Endothelial cell (in vitro differentiated cells): ENCODE measurements around the gene MYO18B. TPM values are rescaled to one million over a fixed set of nuclear protein-coding genes. Genes with fewer than 3 reads are reported as not detected.

ENCODE experiments used
- DNase-seq: peaks from one replicate; pipeline ENCODE4 v3.0.0; 2021; ENCODE audit warnings: low spot score
- H3K27ac Mint-ChIP-seq: one replicate; pipeline ENCODE4 v1.8.0; 2021; ENCODE audit warnings: mixed read lengths, inconsistent platforms; ENCODE audit not compliant: unreplicated experiment
- H3K27me3 Mint-ChIP-seq: one replicate; pipeline ENCODE4 v1.8.0; 2021; ENCODE audit warnings: mild to moderate bottlenecking, moderate library complexity, mixed read lengths, inconsistent platforms; ENCODE audit not compliant: unreplicated experiment
- H3K36me3 Mint-ChIP-seq: one replicate; pipeline ENCODE4 v1.8.0; 2021; ENCODE audit warnings: mild to moderate bottlenecking, low read depth, mixed read lengths, inconsistent platforms; ENCODE audit not compliant: unreplicated experiment
- H3K4me1 Mint-ChIP-seq: one replicate; pipeline ENCODE4 v1.8.0; 2021; ENCODE audit warnings: mild to moderate bottlenecking, mixed read lengths, inconsistent platforms; ENCODE audit not compliant: unreplicated experiment
- H3K4me3 Mint-ChIP-seq: one replicate; pipeline ENCODE4 v1.8.0; 2021; ENCODE audit warnings: mild to moderate bottlenecking, mixed read lengths, inconsistent platforms; ENCODE audit not compliant: unreplicated experiment
- H3K9me3 Mint-ChIP-seq: one replicate; pipeline ENCODE4 v1.8.0; 2021; ENCODE audit warnings: mixed read lengths, inconsistent platforms; ENCODE audit not compliant: unreplicated experiment
- total RNA-seq: library from RNA; stranded (reverse); fragmentation: NEBNext Ultra II Directional; extraction: Animal tissue kit (Norgen Biotek cat#: 25700); gene quantifications from one replicate; pipeline ENCODE4 v1.2.1, GENCODE V29; 2021; ENCODE audit not compliant: unreplicated experiment
- TF ChIP-seq, protein P1 (sequence below): fragments of 200-600 bp; sonication (generic); IDR thresholded peaks from one replicate; pipeline ENCODE4 v1.5.0; 2021; ENCODE audit warnings: antibody characterized with exemption; ENCODE audit not compliant: unreplicated experiment

The MYO18B gene
- total RNA-seq, 1 donor from 2014 or later = not detected

DNA sequence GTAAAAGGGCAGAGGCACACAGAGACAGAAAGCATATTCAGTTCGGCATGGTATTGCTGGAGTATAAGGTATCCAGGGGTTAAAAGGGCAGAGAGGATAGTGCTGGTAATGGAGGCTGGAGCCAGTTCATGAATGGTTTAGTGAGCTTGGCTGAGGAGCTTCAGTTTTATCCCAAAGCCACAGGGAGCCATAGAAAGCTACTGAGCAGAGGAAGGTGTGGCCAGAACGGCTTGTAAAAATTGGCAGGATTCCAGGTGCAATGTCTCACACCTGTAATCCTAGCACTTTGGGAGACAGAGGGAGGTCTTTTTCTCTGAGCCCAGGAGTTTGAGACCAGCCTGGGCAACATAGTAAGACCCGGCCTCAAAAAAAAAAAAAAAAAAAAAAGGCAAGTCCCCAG is 186.1 kb downstream of the MYO18B start:
- DNase-seq = no peak
- no peak overlapping the region for H3K4me3 Mint-ChIP-seq
- no peak overlapping the region for H3K27ac Mint-ChIP-seq
- H3K9me3 Mint-ChIP-seq = no peaks in the 10 kb centered on the region
- peaks cover 3% of the 10 kb centered on the region for H3K27me3 Mint-ChIP-seq
- H3K4me1 Mint-ChIP-seq = no peaks in the 10 kb centered on the region
- TF ChIP-seq, protein P1, sequence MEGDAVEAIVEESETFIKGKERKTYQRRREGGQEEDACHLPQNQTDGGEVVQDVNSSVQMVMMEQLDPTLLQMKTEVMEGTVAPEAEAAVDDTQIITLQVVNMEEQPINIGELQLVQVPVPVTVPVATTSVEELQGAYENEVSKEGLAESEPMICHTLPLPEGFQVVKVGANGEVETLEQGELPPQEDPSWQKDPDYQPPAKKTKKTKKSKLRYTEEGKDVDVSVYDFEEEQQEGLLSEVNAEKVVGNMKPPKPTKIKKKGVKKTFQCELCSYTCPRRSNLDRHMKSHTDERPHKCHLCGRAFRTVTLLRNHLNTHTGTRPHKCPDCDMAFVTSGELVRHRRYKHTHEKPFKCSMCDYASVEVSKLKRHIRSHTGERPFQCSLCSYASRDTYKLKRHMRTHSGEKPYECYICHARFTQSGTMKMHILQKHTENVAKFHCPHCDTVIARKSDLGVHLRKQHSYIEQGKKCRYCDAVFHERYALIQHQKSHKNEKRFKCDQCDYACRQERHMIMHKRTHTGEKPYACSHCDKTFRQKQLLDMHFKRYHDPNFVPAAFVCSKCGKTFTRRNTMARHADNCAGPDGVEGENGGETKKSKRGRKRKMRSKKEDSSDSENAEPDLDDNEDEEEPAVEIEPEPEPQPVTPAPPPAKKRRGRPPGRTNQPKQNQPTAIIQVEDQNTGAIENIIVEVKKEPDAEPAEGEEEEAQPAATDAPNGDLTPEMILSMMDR = no peak
- no peaks in the 10 kb centered on the region for H3K36me3 Mint-ChIP-seq

DNA sequence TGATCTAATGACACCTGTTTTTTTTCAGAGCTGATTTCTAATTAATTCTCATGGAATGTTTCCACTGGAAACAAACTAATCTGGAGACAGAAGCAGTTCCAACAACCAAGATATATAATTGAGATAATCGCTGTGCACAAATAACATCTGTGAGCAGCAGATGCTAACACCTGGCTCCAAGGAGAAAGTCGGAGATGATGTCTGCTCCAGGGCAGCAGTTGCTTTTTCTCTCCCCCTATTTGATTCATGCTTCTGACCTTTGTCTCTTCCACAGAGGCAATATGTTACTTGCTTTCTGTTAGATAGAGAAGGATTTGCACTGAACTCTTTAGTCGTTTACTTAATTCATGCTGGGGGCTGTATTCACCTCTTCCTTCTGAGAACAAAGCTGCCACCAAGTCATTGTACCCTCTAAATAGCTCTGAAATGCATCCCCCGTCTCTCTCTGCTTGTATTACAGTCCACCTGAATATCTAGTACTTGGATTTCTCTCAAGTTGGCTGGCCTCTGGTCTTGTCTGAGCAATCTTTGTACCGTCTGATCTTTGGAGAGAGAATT is 187.4 kb downstream of the MYO18B start:
- Mint-ChIP-seq H3K36me3 (no peaks in the 10 kb centered on the region), H3K27ac (no peak overlapping the region), H3K27me3 (no peaks in the 10 kb centered on the region), H3K9me3 (no peaks in the 10 kb centered on the region), H3K4me1 (no peaks in the 10 kb centered on the region), H3K4me3 (no peak overlapping the region)
- DNase-seq = no peak
- TF ChIP-seq, protein P1 = no peak

DNA sequence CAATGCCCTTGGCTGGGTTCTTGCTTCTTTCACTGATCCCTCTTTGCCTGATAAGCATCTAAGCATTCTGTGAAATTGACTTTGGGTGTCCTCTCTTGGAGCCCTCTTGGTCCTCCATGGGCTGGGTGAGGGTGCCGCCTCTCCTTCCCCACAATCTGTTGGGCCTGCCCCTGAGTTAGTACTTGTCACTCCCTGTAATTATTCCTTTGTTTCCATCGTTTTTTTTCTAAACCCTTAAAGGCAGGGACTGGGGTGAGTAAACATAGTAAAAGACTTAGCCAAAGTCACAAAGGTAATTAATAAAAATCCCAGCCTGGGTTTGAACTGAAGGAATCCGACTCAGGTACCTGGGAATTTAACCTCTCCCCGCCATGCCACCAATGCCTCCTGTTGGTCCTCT is 188.1 kb downstream of the MYO18B start:
- Mint-ChIP-seq H3K27me3 (no peaks in the 10 kb centered on the region), H3K36me3 (no peaks in the 10 kb centered on the region), H3K4me1 (peaks cover 2% of the 10 kb centered on the region), H3K27ac (no peak overlapping the region), H3K4me3 (no peak overlapping the region), H3K9me3 (no peaks in the 10 kb centered on the region)
- TF ChIP-seq, protein P1 = no peak
- no peak for DNase-seq

DNA sequence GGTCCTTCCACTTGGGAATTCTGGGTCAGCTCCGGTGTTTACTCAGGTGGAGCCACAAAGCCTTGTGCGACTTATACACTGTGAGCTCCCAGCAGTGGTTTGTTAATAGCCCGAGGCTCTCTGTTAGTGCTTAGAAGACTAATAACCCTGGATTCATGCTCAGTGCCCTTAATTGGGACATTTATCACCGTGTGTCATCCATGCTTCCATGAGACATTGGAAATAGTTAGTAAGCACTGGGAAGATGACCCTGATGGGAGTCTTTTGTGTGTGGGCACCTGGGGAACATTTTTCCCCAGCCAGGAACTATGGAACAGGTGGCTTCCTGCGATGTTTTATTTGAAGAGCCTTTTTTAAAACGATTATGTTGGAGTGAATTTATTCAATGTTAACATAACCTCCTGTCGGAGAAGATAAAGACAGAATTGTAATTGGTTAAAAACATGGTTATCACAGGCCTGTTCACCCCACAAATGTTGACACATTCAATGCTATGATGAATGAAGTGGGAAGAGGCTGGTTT is 188.9 kb downstream of the MYO18B start:
- Mint-ChIP-seq H3K36me3 (no peaks in the 10 kb centered on the region), H3K4me1 (peaks cover 5% of the 10 kb centered on the region), H3K4me3 (no peak overlapping the region), H3K27ac (no peak overlapping the region), H3K9me3 (no peaks in the 10 kb centered on the region), H3K27me3 (no peaks in the 10 kb centered on the region)
- TF ChIP-seq, protein P1 = no peak
- no peak for DNase-seq

DNA sequence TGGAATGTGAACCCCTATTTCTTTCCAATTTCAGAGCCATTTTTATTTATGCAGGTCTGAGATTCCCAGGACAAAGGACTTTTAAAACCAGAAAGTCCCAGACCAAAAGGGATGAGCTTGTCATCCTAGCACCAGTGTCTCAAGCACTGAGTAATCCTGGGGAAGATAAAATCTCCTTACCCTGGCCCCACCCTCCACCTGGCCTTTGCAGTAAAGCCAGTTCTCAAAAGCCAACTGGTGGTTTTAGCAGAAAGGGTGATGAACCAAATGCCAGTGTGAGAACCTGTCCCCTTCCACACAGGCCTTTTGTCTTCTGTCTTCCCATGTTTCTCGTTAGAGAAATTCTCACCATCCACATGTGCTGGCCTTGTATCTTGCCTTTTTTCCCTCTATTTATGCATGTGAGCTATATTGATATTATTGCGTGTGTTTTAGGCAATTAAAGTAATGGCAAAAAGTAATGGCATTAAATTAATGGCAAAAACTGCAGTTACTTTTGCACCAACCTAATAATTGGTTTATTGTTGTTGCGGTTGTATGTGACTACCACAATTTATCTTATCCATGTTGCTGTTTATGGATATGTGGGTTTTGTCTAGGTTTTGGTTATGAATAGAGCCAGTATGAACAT is 191.3 kb downstream of the MYO18B start:
- TF ChIP-seq, protein P1 = no peak
- H3K4me3 Mint-ChIP-seq = no peak overlapping the region
- H3K9me3 Mint-ChIP-seq = no peaks in the 10 kb centered on the region
- peaks cover 1% of the 10 kb centered on the region for H3K27me3 Mint-ChIP-seq
- peaks cover 5% of the 10 kb centered on the region for H3K4me1 Mint-ChIP-seq
- no peaks in the 10 kb centered on the region for H3K36me3 Mint-ChIP-seq
- no peak overlapping the region for H3K27ac Mint-ChIP-seq
- DNase-seq = no peak
